ENCODE data around the gene MBTD1. TPM values are rescaled to one million over a fixed set of nuclear protein-coding genes. Genes with fewer than 3 reads are reported as not detected.

MBTD1 gene
- total and polyA plus RNA-seq, 7 donors, result 4.8 to 16.1 (median 12.5) TPM

DNA sequence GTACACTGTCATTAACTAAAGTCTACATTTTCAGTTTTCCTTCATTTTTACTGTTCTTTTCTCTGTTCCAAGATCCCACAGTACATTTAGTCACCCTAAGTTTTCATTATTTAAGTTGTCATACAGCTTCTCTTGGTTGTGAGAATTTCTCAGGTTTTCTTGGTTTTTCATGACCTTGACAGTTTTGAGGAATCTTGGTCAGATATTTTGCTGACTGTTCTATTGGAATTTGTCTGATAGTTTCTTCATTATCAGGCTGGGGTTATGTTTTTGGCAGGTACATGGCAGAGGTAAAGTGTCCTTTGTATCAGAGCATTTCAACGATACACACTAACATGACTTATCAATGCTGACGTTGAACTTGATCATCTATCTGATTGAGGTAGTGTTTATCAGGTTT is 19.6 kb downstream of the MBTD1 start:
- H3K9me3 ChIP-seq, result no peaks in the 10 kb centered on the region
- H3K36me3 ChIP-seq, result no peaks in the 10 kb centered on the region
- TF ChIP-seq POLR2A (IDR thresholded peaks at IDR 0.05) (no peak), EP300 (IDR thresholded peaks at IDR 0.05) (no peak), POLR2AphosphoS5 (IDR thresholded peaks at IDR 0.05) (no peak)
- TF ChIP-seq, protein P1, sequence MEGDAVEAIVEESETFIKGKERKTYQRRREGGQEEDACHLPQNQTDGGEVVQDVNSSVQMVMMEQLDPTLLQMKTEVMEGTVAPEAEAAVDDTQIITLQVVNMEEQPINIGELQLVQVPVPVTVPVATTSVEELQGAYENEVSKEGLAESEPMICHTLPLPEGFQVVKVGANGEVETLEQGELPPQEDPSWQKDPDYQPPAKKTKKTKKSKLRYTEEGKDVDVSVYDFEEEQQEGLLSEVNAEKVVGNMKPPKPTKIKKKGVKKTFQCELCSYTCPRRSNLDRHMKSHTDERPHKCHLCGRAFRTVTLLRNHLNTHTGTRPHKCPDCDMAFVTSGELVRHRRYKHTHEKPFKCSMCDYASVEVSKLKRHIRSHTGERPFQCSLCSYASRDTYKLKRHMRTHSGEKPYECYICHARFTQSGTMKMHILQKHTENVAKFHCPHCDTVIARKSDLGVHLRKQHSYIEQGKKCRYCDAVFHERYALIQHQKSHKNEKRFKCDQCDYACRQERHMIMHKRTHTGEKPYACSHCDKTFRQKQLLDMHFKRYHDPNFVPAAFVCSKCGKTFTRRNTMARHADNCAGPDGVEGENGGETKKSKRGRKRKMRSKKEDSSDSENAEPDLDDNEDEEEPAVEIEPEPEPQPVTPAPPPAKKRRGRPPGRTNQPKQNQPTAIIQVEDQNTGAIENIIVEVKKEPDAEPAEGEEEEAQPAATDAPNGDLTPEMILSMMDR (IDR thresholded peaks at IDR 0.05), result no peak
- no peaks in the 10 kb centered on the region for H3K4me1 ChIP-seq
- DNase-seq, result no peak
- no peak overlapping the region for H3K27ac ChIP-seq
- H3K27me3 ChIP-seq, result no peaks in the 10 kb centered on the region
- intact Hi-C loops (cut with DNase I), result no loop called here
- no peak overlapping the region for H3K4me3 ChIP-seq
- 92 to 95% methylated on average over 2 of the region's 2 CpGs for WGBS, 2 donors

DNA sequence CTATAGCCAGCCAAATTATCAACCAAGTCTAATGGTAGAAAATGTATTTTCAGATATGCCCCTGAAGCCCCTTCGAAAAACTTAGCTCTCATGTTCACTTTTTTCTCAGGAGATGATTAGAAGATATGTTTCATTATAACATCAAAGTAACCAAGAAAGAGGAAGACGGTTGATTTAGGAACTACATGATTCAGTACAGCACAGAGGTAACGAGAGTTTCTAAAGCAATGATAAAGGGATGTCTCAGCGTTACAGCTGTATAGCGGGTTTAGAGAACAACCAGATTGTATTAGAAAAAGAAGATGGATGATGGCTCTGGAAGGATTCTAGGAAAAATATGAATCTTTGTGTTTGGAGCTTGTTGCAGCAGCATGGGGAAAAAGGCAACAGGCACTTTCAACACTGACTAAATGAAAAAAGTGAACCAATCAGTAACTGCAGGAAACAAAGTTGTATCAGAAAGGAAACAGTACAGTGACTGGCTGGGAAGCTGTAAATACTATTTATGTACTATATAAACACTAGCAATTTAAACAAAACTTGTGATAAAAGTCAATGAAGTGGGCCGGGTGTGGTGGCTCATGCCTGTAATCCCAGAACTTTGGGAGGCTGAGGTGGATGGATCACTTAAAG is 21.5 kb downstream of the MBTD1 start:
- intact Hi-C loops (cut with DNase I), result no loop called here
- no peak overlapping the region for H3K4me3 ChIP-seq
- no peaks in the 10 kb centered on the region for H3K27me3 ChIP-seq
- DNase-seq, result no peak
- H3K27ac ChIP-seq, result no peak overlapping the region
- TF ChIP-seq EP300 (IDR thresholded peaks at IDR 0.05) (no peak), POLR2A (IDR thresholded peaks at IDR 0.05) (no peak), POLR2AphosphoS5 (IDR thresholded peaks at IDR 0.05) (no peak)
- TF ChIP-seq, protein P1 (IDR thresholded peaks at IDR 0.05), result no peak
- H3K4me1 ChIP-seq, result no peaks in the 10 kb centered on the region
- H3K9me3 ChIP-seq, result no peaks in the 10 kb centered on the region
- 44 to 70% methylated on average over 6 of the region's 6 CpGs for WGBS, 2 donors
- no peaks in the 10 kb centered on the region for H3K36me3 ChIP-seq

DNA sequence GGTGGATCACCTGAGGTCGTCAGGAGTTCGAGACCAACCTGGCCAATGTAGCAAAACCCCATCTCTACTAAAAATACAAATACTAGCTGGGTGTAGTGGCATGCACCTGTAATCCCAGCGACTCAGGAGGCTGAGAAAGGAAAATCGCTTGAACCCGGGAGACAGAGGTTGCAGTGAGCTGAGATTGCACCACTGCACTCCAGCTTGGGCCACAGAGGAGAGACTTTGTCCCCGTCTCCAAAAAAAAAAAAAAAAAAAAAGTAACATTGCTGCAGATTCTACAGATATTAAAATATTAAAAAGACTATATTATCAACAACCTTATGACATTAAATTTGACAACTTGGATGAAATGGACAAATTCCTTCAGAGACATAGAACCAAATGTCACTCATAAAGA is 25.7 kb downstream of the MBTD1 start:
- no peaks in the 10 kb centered on the region for H3K4me1 ChIP-seq
- no peaks in the 10 kb centered on the region for H3K9me3 ChIP-seq
- H3K4me3 ChIP-seq, result no peak overlapping the region
- intact Hi-C loops (cut with DNase I), result no loop called here
- WGBS, 2 donors, result 80 to 92% methylated on average over 6 of the region's 6 CpGs
- H3K27ac ChIP-seq, result no peak overlapping the region
- TF ChIP-seq, protein P1 (IDR thresholded peaks at IDR 0.05), result no peak
- TF ChIP-seq POLR2A (IDR thresholded peaks at IDR 0.05), result no peak
- no peak for TF ChIP-seq POLR2AphosphoS5 (IDR thresholded peaks at IDR 0.05)
- no peak for TF ChIP-seq EP300 (IDR thresholded peaks at IDR 0.05)
- H3K27me3 ChIP-seq, result no peaks in the 10 kb centered on the region
- no peaks in the 10 kb centered on the region for H3K36me3 ChIP-seq
- DNase-seq, result no peak

DNA sequence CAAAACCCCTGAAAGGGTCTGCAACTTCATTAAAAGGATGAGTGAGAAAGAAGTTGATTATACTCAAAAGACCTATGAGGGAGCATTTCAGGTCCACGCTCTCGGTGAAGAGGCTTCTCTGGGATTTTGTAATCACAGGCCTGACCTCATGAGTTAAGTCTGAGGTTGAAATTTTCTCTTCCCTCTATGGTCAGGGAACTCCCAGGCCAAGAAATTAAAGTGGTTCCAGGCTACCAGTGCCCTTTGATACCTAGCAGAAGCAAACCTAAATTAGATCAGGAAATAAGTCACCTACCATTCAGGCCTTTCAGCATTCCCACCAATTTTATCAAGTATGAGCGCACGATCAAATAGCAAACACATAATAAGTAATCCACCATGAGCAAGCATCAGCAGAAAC is 27.9 kb downstream of the MBTD1 start:
- no peaks in the 10 kb centered on the region for H3K9me3 ChIP-seq
- no peaks in the 10 kb centered on the region for H3K4me1 ChIP-seq
- no peaks in the 10 kb centered on the region for H3K27me3 ChIP-seq
- H3K4me3 ChIP-seq, result no peak overlapping the region
- intact Hi-C loops (cut with DNase I), result no loop called here
- H3K27ac ChIP-seq, result no peak overlapping the region
- TF ChIP-seq EP300 (IDR thresholded peaks at IDR 0.05) (no peak), POLR2AphosphoS5 (IDR thresholded peaks at IDR 0.05) (no peak), POLR2A (IDR thresholded peaks at IDR 0.05) (no peak)
- TF ChIP-seq, protein P1 (IDR thresholded peaks at IDR 0.05), result no peak
- no peaks in the 10 kb centered on the region for H3K36me3 ChIP-seq
- 87 to 89% methylated on average over 4 of the region's 4 CpGs for WGBS, 2 donors
- no peak for DNase-seq

DNA sequence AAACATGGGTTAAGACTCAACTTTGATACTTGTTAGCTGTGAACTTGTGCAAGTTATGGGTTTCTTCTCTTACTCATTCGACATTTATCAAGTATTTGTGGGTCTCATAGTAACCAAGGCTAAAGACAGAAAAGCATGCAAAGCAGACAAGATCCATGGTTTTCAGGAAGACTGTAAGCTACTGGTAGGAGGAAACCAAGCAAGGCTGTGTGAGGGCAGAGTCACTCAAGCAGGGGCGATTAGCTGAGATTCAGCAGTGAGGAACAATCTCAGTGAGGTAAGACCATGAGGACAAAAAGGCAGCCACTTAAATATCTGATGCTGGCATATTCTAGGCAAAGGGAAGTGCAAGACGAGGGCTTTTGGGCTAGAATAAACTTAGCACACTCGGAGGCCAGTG is 29.5 kb downstream of the MBTD1 start:
- H3K4me3 ChIP-seq, result no peak overlapping the region
- intact Hi-C loops (cut with DNase I), result no loop called here
- H3K27ac ChIP-seq, result no peak overlapping the region
- H3K9me3 ChIP-seq, result no peaks in the 10 kb centered on the region
- TF ChIP-seq POLR2AphosphoS5 (IDR thresholded peaks at IDR 0.05) (no peak), EP300 (IDR thresholded peaks at IDR 0.05) (no peak)
- TF ChIP-seq, protein P1 (IDR thresholded peaks at IDR 0.05), result no peak
- 76 to 86% methylated on average over 4 of the region's 4 CpGs for WGBS, 2 donors
- H3K36me3 ChIP-seq, result no peaks in the 10 kb centered on the region
- no peaks in the 10 kb centered on the region for H3K4me1 ChIP-seq
- no peaks in the 10 kb centered on the region for H3K27me3 ChIP-seq
- no peak for DNase-seq
